AG09309 (cell line): ENCODE data around the gene RNF212.
A peak's percentile ranks its signal among the peaks of the same experiment; 100 is the strongest.

Source experiments
- DNase-seq: peaks from one replicate; pipeline ENCODE4 v3.0.0-alpha.2; 2010; ENCODE audit warnings: low read depth
- H3K4me3 ChIP-seq: 2 replicates; pipeline ENCODE4 v1.5.1; 2011; ENCODE audit warnings: mild to moderate bottlenecking, low read depth, low read length, moderate library complexity; ENCODE audit not compliant: control insufficient read depth
- CTCF ChIP-seq: IDR thresholded peaks from 2 replicates; pipeline ENCODE4 v1.5.1; 2011; ENCODE audit warnings: mild to moderate bottlenecking, low read depth, low read length, inconsistent platforms; ENCODE audit not compliant: insufficient read depth, control insufficient read depth; ENCODE audit errors: missing control alignments

RNF212 gene

GRCh38 chr4:1109898-1110506, 3.4 kb downstream of the RNF212 start:
- no peak for TF ChIP-seq CTCF
- no peak overlapping the region for H3K4me3 ChIP-seq
- peak; percentile 1 for DNase-seq

GRCh38 chr4:1109333-1109732, 4.0 kb downstream of the RNF212 start:
- DNase-seq = no peak
- H3K4me3 ChIP-seq = no peak overlapping the region
- no peak for TF ChIP-seq CTCF

GRCh38 chr4:1105662-1106061, 7.7 kb downstream of the RNF212 start:
- TF ChIP-seq CTCF = no peak
- no peak for DNase-seq
- H3K4me3 ChIP-seq = no peak overlapping the region

GRCh38 chr4:1105067-1105466, 8.3 kb downstream of the RNF212 start:
- TF ChIP-seq CTCF = no peak
- DNase-seq = no peak
- no peak overlapping the region for H3K4me3 ChIP-seq

- H3K4me3 ChIP-seq = no peak overlapping the region
- TF ChIP-seq CTCF = no peak
- no peak for DNase-seq
Measured at GRCh38 chr4:1104647-1105046, 8.7 kb downstream of the RNF212 start.

GRCh38 chr4:1099684-1100335, 13.6 kb downstream of the RNF212 start:
- no peak overlapping the region for H3K4me3 ChIP-seq
- DNase-seq = no peak
- no peak for TF ChIP-seq CTCF
